Limb (tissue), 2 donors: ENCODE results near the gene DLG2.

ENCODE experiments used
- DNase-seq, 2 donors: peaks; one replicate each; pipeline ENCODE4 v3.0.0-alpha.2; 2016; ENCODE audit errors: extremely low spot score in 2 of 2

DLG2 gene

DNA sequence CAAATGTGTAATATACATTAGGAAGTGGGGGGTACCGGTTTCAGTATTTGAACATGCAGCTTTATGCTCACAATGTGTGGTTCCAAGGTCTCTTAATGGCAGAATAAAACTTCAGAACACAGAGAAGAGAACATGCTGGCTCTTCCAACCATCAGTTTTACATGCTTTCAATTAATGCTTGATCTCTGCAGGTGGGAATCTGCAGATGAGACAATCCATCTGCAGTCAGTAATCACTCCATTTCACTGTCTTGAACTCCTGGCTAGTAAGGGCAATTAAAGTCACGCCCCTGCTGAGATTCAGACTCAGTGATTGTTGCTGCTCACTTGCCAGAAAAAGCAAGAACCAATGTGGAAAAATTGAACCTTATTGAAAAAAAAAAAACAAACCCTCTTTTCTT is 945.7 kb downstream of the DLG2 start:
- no peak for DNase-seq

DNA sequence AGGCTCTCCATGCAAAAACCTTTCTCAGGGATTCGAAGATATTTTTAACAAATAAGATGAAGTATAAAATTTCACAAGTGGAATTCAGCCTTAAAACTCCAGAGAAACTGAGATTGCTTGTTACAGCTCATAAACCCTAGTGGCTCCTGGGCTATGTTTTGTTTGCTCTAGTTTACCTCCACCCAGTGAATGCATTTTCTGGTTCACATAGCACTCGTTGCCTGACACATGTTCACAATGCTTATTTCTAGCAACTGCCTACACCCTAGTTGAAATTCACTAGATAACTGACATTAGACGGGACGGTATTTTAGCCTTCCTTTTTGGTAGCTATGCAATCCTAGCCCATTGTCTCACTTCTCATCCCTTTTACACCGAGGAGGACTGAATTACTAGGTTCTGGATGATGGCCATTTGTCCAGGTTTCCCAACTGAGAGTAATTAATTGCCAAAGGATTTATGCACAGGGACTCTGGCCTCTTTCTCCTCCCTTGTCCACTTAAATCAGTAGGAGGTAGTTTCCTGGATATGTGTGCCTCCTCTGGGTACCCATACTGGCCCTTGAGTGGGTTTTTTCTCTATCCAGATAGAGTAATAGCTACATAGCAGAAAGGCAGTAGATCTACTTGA is 951.6 kb downstream of the DLG2 start:
- no peak for DNase-seq

DNA sequence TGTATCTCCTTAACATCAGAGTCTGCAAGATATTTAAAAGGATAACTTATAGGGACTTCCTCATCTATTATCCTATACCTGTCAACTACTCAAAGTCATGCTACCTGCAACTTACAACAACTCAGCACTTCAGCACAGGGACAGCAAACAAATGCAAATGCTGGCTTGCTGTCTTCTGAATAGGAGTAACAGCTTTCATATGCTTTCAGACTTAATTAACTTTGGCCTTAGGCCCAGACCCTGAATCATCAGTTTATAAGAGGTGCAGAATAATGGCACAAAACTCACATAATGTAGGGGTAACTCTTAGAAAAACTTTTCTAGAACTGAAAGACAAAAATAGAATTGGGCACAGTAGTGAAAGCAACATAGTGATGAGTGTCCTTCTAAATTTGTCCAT is 953.4 kb downstream of the DLG2 start:
- DNase-seq: no peak

- no peak for DNase-seq
Measured at GRCh38 chr11:84671325-84671999, 955.7 kb downstream of the DLG2 start.

- no peak for DNase-seq
Measured at GRCh38 chr11:84663731-84664130, 963.4 kb downstream of the DLG2 start.

- no peak for DNase-seq
Measured at GRCh38 chr11:84660257-84660977, 966.7 kb downstream of the DLG2 start.

DNA sequence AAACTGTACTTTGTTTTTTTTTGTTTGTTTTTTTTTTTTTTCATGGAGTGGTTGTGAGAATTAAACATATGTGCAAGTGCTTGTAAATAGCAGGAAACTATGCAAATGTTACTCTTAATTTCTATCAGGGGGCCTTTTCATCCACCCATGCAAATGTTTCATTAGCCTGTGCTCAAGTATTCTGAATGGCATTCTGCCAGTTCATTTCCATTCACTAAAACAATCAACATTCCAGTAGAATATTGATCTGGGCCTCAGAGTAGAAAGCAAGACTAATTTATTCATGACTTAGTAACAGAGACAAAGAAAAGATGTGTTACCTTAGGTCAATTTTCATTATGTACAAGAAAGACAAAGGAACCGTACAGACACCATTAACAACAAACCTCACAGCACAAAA is 971.4 kb downstream of the DLG2 start:
- DNase-seq: no peak

DNA sequence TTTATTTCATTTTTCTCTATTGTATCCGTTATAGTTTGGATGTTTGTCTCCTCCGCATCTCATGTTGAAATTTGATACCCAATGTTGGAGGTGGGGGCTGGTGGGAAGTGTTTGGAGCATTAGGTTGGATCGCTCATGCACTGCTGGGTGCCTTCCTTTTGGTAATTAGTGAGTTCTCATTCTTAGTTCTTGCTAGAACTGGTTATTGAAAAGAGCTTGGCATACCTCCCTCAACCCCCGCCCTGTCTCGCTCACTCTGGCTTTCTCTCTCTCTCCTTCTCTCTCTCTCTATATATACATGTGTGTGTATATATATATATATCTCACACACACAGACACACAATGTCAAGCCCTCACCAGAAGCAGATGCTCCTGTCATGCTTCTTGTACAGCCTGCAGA is 978.7 kb downstream of the DLG2 start:
- peak in 1 of 2 donors; percentile 3 for DNase-seq

DNA sequence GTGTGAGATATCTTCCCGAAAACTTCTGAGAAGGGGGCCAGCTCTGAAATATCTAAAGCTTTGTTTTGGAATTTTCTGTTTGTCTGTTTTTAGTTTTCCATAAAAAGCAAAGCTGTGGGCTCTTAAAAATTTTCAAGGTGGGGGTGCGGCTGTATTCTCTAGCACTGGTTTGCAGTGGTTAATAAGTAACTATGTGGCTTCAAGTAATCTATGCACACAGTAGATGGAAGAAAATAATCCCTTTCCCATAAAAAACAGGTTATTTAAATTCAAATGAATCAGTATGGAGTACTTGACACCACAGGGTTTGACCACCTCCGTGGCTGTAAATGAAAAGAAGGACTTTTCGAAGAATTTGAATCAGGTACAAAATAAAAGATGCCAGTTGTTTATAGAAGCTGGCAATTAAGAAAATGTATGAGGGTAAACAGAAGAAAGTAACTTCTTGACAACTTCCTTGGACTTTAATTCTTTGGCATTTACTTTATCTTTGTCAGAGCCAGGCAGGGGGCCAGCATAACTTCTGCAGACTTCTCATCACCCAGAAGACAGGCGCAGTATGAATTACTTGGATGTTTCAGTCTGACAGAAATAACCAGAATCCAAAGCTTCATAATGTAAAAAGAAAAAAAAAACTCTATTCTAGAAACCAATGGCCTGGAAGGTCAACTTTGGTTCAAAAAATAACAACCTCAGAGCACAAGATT is 981.0 kb downstream of the DLG2 start:
- no peak for DNase-seq

DNA sequence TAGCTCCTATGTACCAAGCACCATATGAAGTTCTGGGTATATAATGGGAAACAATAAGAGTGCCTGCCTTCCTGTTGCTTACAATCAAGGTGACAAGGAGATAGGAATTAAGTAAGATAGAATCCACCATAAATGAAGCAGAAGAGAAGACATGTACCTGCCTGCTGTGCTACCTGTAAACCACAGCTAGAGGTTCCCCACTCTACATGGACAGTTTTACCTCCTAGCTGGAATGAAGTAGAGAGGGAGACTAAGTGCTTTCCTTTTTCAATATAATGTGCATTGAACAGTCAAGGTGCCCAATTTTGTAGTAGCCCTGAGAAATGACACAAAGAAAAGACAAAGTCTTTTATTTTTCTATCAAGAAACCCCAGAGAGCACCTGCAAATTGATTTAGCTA is 984.6 kb downstream of the DLG2 start:
- no peak for DNase-seq

DNA sequence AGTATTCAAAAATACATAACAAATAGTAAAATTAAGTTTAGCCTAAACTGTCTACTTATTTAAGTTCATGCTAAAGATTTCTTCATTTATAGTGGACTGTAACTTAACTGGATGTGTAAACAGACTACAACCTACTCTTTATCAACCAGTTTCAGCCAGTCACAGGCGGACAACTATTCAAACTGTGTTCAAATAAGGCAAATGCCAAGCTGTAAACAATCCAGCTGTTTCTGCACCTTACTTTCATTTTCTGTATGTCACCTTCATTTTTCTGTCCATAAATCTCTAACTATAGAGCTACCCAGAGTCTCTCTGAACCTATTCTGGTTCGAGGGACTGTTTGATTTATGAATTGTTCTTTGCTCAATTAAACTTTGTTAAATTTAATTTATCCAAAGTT is 992.8 kb downstream of the DLG2 start:
- no peak for DNase-seq

- DNase-seq: no peak
Measured at GRCh38 chr11:84628871-84629620, 998.1 kb downstream of the DLG2 start.

GRCh38 chr11:84626256-84626655 is 1000.9 kb downstream of the DLG2 start:
- DNase-seq: no peak

DNA sequence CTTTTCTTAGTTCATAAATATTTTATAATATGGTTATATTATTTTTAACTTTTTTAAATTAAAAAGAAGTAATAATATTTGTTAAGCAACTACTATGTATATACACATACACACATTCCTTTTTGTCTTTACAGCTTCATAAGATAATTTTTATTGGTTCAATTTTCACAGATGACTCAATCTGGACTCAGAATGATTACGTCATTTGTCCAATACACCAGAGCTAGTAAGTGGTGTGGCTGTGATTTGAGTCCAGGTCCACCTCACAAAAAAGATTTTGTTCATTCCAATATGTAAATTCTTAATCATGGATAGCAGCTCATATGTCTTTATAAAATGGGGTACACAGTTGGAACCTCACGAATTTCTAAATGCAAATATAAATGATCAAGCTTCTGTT is 1014.5 kb downstream of the DLG2 start:
- DNase-seq: no peak

- DNase-seq: no peak
Measured at GRCh38 chr11:84608837-84609196, 1018.3 kb downstream of the DLG2 start.

GRCh38 chr11:84607975-84608836 is 1018.9 kb downstream of the DLG2 start:
- no peak for DNase-seq

- peak in 1 of 2 donors; percentile 7 for DNase-seq
Measured at GRCh38 chr11:84594602-84595001, 1032.5 kb downstream of the DLG2 start.

DNA sequence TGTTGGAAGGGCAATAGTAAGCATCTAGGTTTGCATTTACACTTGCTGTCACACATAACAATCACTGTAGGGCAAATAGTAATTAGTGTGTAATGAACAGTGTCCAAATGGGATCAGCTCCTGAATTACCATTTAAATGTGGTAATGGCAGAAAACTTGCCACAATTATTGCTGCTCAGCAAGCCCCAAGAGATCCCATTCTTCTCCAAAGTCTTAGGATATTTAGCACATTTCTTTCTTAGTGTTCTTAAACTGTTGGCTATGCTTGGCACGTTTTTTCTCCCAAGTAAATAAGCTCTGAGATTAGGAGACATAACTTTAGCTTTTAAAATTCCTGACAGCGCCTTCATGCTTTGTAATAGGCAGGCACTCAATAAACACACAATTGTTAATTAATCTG is 1037.0 kb downstream of the DLG2 start:
- no peak for DNase-seq

DNA sequence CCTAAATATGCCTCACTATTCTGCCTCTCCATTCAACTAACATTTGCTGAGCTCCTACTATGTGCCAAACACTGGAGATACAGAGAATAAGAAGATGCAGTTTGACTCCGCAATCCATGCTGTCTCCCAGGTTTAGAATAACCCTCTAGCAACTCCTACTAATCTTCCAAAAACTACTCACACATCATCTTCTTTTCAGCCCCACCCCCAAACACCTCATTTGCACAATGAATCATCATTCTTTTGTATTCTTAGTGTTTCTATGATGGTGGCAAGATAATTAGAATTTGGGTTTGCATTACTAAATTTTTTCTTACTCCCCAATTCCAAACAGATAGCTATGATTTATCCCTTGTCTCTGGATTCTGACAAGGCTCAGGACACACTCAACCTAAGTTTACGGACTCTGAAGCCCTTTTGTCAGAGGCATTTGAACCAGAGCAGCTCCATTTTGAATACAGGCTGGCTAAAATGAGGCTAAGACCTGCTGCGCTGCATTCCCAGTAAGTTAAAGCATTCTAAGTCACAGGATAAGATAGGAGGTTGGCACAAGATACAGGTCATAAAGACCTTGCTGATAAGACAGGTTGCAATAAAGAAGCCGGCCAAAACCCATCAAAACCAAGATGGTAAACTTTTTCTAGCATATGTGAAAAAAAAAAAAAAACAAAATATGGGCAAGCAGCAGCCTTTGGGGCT is 1038.9 kb downstream of the DLG2 start:
- no peak for DNase-seq

GRCh38 chr11:84583106-84583505 is 1044.0 kb downstream of the DLG2 start:
- DNase-seq: no peak
